ENCODE data around the gene TNIP3. TPM values are rescaled to one million over a fixed set of nuclear protein-coding genes. Genes with fewer than 3 reads are reported as not detected.

The TNIP3 gene
- polyA plus RNA-seq, 1 donor (not counting 4 experiments of a cell fraction or from before 2014, with no cell fraction given), result 0.04 TPM

DNA sequence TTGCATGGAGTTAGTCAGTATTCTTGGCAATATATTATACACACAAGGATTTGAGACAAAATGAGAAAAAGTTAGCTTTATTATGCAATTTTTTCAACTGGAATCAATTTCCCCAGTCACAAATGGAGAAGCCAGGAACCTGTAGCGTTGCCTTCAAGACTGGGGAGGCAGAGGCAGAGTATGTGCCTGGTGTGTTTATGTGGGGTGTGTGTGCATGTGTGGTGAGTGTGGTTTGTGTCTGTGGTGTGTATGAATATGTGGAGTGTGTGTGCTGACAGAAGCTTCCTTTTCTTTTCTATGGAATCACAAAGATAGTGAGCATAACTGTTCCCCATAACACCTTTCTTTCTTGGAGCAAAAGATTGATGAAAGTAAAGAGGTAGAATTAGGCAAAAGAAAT, 37.0 kb downstream of the TNIP3 start:
- Histone ChIP-seq H3K9me1 (ENCODE audit: control insufficient read depth, extremely low read depth, insufficient read depth, low read length) (no peaks in the 10 kb centered on the region), H3K4me3 (ENCODE audit: control insufficient read depth in 2 of 3, extremely low read depth in 1 of 3, insufficient read depth in 2 of 3, low read depth in 1 of 3, low read length in 3 of 3) (no peak overlapping the region), H4K20me1 (ENCODE audit: control insufficient read depth, extremely low read depth, insufficient read depth, low read length) (no peaks in the 10 kb centered on the region), H3K79me2 (ENCODE audit: control insufficient read depth, insufficient read depth, low read length) (no peaks in the 10 kb centered on the region), H3K4me2 (ENCODE audit: control insufficient read depth, extremely low read depth, insufficient read depth, low read depth, low read length) (no peak overlapping the region), H3K9ac (ENCODE audit: control insufficient read depth, extremely low read depth, insufficient read depth, low read length) (no peak overlapping the region), H3K9me3 (ENCODE audit: control insufficient read depth, low read depth, low read length) (no peaks in the 10 kb centered on the region), H3K4me1 (ENCODE audit: control insufficient read depth, extremely low read depth, insufficient read depth, low read length) (no peaks in the 10 kb centered on the region), H3K27ac (ENCODE audit: control insufficient read depth, insufficient read depth, low read length) (no peak overlapping the region), H3K27me3 (ENCODE audit: control insufficient read depth, extremely low read depth, insufficient read depth, low read length) (no peaks in the 10 kb centered on the region), H3K36me3 (ENCODE audit: control insufficient read depth in 2 of 2, extremely low read depth in 1 of 2, insufficient read depth in 2 of 2, low read length in 2 of 2) (no peaks in the 10 kb centered on the region), H2AFZ (ENCODE audit: control insufficient read depth, low read length) (no peak overlapping the region)
- dilution Hi-C loops (cut with MboI; ENCODE audit: extremely low pct_ligation_motif_present, low sequenced_read_pairs), result no loop called here
- FAIRE-seq (no peak), DNase-seq (ENCODE audit: low read depth, low spot score) (no peak)
- TF ChIP-seq EZH2 (IDR thresholded peaks at IDR 0.05; ENCODE audit: low read length), result no peak
- TF ChIP-seq, protein P1, sequence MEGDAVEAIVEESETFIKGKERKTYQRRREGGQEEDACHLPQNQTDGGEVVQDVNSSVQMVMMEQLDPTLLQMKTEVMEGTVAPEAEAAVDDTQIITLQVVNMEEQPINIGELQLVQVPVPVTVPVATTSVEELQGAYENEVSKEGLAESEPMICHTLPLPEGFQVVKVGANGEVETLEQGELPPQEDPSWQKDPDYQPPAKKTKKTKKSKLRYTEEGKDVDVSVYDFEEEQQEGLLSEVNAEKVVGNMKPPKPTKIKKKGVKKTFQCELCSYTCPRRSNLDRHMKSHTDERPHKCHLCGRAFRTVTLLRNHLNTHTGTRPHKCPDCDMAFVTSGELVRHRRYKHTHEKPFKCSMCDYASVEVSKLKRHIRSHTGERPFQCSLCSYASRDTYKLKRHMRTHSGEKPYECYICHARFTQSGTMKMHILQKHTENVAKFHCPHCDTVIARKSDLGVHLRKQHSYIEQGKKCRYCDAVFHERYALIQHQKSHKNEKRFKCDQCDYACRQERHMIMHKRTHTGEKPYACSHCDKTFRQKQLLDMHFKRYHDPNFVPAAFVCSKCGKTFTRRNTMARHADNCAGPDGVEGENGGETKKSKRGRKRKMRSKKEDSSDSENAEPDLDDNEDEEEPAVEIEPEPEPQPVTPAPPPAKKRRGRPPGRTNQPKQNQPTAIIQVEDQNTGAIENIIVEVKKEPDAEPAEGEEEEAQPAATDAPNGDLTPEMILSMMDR (optimal IDR thresholded peaks at IDR 0.05 in 1 of 3, IDR thresholded peaks at IDR 0.05 in 1 of 3, conservative IDR thresholded peaks at IDR 0.05 in 1 of 3; ENCODE audit: extremely low read depth in 1 of 3, insufficient read depth in 2 of 3, low read length in 3 of 3), result no peak

DNA sequence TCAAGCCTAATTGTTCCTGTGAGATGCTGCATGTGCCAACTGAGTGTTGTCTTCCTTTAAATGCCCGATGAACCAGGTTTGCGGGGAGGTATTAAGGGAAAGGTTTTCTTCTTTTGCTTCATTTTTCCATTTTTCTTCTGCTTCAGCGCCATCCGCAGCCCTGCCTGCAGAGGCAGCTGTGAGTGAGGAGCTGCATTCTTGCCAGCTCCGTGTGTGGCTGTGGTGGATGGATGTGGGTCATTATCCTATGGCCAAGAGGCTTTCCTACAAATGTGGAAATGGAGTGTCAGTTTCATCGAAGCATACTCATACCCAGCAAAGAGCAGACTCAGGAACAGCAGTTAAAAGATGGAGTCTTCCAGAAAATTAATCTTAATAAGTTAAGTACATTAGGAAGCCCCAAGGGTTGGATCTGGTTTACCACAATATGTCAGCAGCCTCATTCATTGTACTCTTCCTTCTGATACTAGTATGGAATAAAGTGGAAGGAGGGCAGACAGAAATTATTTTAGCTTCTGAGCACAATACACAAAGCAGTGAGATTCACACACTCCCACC, 37.6 kb downstream of the TNIP3 start:
- DNase-seq (ENCODE audit: low read depth, low spot score), result no peak

More for the DNA sequence above, 37.6 kb downstream of the TNIP3 start:
- Histone ChIP-seq H3K4me3 (ENCODE audit: control insufficient read depth in 2 of 3, extremely low read depth in 1 of 3, insufficient read depth in 2 of 3, low read depth in 1 of 3, low read length in 3 of 3) (no peak overlapping the region), H3K4me2 (ENCODE audit: control insufficient read depth, extremely low read depth, insufficient read depth, low read depth, low read length) (no peak overlapping the region), H4K20me1 (ENCODE audit: control insufficient read depth, extremely low read depth, insufficient read depth, low read length) (no peaks in the 10 kb centered on the region), H3K27ac (ENCODE audit: control insufficient read depth, insufficient read depth, low read length) (no peak overlapping the region), H3K9me1 (ENCODE audit: control insufficient read depth, extremely low read depth, insufficient read depth, low read length) (no peaks in the 10 kb centered on the region), H3K9me3 (ENCODE audit: control insufficient read depth, low read depth, low read length) (no peaks in the 10 kb centered on the region), H3K9ac (ENCODE audit: control insufficient read depth, extremely low read depth, insufficient read depth, low read length) (no peak overlapping the region), H3K27me3 (ENCODE audit: control insufficient read depth, extremely low read depth, insufficient read depth, low read length) (no peaks in the 10 kb centered on the region), H3K36me3 (ENCODE audit: control insufficient read depth in 2 of 2, extremely low read depth in 1 of 2, insufficient read depth in 2 of 2, low read length in 2 of 2) (no peaks in the 10 kb centered on the region), H2AFZ (ENCODE audit: control insufficient read depth, low read length) (no peak overlapping the region), H3K4me1 (ENCODE audit: control insufficient read depth, extremely low read depth, insufficient read depth, low read length) (no peaks in the 10 kb centered on the region), H3K79me2 (ENCODE audit: control insufficient read depth, insufficient read depth, low read length) (no peaks in the 10 kb centered on the region)
- no peak for FAIRE-seq
- TF ChIP-seq EZH2 (IDR thresholded peaks at IDR 0.05; ENCODE audit: low read length), result no peak
- TF ChIP-seq, protein P1 (optimal IDR thresholded peaks at IDR 0.05 in 1 of 3, IDR thresholded peaks at IDR 0.05 in 1 of 3, conservative IDR thresholded peaks at IDR 0.05 in 1 of 3; ENCODE audit: extremely low read depth in 1 of 3, insufficient read depth in 2 of 3, low read length in 3 of 3), result no peak
- dilution Hi-C loops (cut with MboI; ENCODE audit: extremely low pct_ligation_motif_present, low sequenced_read_pairs), result no loop called here

Data from keratinocyte (primary cell).